HG02588 (cell line): ENCODE results near the gene GMDS.
"Not testable (repeated sequence)": the region's sequence is repeated elsewhere in the genome, so short reads cannot be mapped to it uniquely, and the experiment has no call there.

ENCODE experiments used
- ATAC-seq: cut with Tn5 transposase; IDR thresholded peaks from one replicate; pipeline ENCODE4 v1.9.1; 2021; ENCODE audit warnings: mild to moderate bottlenecking, moderate library complexity; ENCODE audit not compliant: unreplicated experiment

Gene GMDS

DNA sequence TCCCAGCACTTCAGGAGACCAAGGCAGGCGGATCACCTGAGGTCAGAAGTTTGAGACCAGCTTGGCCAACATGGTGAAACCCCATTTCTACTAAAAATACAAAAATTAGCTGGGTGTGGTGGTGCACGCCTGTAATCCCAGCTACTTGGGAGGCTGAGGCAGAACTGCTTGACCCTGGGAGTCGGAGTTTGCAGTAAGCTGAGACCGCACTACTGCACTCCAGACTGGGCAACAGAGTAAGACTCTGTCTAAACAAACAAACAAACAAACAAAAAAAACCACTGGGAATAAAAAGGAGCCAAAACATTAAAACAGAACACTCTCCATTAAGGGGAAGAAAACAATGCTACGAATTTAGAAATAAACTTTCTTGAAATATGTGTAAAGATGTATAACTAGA, 576.9 kb downstream of the GMDS start:
- not testable (repeated sequence) for ATAC-seq

DNA sequence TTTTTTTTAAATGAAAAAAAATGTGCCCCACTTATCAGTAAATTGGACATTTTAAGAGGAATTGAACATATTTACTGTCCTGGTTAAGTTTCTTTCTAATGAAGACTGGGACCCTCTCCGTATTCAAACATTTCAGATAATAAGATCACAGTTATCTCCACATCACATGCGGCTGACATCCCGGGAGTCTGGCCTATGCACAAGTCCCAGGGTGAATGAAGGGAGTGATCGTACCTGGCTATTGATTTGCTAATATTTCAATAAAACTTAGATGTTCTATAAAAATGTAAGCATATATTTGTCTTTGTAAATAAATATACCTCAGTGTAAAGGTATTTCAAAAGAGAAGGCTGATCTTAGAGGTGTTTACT, 577.6 kb downstream of the GMDS start:
- ATAC-seq = no peak

DNA sequence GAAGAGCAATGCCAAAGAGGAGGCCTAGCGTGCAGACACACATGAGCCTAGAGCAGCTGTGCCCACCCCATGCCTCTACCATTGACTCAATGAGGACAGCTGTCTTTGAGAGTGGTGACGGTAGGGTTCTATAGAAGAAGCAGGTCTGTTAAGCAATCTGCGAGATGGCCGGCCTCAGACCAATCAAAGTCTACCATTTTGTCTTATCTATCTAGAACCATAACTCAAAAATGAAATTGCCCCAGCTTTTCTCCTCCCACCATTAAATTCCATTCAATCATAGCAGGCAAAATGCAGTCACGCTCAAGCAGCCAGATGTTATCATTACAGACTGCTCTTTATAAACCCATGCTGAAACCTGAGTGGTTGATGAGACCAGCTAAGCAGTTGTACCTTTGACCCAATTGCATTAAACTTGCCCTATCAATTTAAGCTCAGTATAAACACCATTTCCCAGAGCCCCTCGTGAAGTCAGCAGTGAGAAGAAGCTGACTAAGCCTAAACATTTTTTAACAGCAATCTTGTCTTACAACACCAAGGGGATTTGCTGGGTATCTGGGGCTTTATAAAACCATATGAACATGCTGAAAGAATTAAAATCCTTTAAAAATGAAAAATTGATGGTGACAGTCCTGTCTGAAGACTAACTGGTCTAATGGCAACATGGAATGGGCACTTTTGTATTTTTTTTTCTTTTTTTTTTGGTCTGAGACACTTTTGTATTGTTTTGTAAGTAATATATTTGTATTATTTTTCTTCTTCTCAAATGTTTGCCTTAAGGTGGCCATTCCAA, 578.2 kb downstream of the GMDS start:
- ATAC-seq = no peak

DNA sequence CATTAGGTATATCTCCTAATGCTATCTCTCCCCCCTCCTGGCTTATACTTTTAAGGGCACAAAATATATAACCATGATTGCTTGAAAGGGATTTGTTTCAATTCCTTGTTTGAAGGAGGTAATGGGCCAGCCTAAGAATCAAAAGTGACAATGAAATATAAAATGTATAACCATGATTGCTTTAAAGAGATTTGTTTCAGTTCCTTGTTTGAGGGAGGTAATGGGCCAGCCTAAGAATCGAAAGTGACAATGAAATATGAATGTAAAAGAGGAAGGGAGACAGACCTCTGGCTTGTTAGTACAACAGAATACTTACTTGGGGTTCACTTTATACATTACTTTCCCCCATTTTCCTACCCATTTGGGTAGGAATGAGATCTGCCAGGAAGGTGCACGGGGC, 580.2 kb downstream of the GMDS start:
- ATAC-seq = peak; percentile 95

DNA sequence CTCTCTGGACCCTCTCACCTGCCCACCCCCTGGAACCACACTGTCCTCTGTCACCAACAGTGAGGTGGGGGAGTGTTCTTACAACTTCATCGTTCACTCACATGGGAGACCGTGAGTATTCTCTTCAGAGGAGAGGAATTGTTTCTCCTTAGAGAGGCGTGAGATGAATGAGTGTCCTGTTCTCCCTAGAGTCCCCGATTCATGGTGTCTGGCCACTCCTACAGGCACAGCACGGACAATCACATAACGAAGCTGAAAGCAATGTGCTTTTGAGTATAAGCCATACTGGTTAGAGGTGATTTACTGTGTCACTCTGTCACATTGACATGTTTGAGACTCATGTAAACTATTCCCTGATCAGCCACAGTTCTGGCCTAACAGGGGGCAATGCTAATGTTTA, 581.1 kb downstream of the GMDS start:
- no peak for ATAC-seq

DNA sequence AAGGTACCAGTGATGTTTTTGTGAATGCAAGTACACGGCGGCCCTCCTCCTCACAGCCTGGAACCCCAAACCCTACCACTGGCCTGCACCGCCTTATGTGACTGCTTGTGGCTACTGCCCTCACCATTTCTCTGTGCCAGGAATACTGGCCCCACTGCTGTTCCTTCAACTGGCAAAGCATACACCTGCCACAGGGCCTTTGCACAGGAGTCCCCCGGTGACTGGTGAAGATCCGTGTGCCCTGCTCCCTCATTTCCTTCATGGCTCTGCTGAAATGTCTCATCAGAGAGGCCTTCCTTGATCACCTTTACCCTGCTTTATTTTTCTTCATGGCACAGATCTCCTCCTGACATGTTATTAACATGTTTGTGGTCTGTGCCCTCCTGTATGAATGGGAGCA, 581.9 kb downstream of the GMDS start:
- no peak for ATAC-seq

DNA sequence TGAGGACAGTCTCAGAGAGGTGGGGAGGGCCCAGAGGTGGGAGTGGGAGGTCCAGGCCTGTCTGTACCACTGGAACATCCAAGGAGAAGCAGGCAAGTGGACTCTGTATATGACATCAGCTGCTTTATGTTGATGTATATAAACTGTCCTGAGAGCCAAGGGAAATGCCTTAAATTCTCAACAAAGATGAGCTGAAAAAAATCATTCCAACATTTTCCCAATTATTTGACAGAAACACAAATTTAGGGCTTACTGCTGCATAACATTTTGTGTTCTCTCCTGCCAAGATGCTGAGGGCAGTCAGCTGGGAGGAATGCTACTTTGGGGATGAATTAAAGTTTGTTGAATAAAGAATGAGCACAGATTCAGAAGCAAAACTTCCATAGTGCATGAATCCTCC, 582.9 kb downstream of the GMDS start:
- ATAC-seq = no peak

DNA sequence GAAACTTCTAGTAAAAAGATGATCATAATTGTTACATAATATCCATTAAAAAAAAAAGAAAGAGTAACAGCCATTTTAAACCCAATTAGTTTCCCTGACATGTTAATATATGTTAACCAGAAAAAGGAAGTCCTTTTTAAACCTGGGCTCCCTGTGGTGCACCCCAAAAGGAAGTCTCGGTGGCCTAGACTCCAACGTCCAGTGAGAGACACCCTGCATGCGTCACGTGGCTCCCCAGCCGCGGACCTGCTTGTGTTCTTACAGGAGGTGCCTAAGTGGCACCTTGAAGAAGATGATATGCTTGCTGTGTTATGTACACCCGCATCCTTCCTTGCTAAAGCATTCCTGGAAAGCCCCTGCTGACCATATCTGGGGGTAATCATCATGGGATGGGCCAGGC, 585.6 kb downstream of the GMDS start:
- no peak for ATAC-seq

DNA sequence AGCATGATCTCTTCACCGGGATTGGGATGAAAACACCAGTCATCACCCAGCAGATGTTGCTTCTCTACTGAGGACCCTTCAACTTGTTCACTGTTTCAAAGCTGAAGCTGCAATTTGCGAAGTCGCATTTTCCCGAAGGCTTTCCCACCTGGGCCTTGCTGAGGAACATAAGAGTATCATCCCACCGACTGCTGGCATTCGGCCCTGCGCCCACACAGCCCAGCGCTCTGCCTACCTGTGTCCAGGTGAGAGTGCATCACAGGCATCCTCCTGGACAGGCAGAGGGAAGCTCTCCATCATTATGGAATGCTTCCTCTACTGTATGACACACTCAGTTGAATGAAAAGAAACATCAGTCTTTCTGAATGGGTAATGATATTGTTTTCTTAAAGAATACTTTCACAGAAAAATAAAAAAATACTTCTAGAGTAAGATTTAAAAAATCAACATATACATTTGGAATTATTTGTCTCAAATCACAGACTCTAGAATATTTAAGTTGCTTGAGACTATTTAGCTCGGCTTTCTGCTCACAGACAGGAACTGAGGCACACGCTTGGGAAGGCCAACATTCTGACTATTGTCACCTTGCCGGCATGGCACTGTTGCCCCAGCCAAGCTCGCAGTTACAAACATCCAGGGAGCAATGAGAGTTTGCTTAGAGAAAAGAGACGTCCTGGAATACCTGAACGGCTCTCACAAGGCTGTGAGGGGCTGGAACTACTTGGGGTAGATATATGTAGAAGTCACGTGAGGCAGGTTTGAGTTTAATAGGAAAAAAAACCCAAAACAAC, 587.0 kb downstream of the GMDS start:
- no peak for ATAC-seq

DNA sequence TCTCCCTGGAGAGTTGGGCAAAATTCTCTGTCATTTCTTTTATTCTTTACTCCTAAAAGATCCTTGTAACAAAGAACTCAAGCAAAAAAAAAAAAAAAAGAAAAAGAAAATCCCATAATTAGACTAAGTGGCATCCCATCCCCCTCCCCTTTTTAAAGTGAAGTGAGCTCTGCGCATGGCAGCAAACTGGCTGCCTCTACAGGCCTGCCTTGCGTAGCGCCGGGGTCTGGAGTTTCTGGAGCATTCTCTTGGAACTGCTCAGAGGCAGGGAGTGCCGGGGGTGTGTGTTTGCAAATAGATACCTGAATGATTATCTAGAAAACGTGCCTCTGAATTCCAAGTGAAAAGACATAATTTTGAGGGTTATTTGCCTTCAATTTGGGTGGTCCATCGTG, 587.6 kb downstream of the GMDS start:
- no peak for ATAC-seq

DNA sequence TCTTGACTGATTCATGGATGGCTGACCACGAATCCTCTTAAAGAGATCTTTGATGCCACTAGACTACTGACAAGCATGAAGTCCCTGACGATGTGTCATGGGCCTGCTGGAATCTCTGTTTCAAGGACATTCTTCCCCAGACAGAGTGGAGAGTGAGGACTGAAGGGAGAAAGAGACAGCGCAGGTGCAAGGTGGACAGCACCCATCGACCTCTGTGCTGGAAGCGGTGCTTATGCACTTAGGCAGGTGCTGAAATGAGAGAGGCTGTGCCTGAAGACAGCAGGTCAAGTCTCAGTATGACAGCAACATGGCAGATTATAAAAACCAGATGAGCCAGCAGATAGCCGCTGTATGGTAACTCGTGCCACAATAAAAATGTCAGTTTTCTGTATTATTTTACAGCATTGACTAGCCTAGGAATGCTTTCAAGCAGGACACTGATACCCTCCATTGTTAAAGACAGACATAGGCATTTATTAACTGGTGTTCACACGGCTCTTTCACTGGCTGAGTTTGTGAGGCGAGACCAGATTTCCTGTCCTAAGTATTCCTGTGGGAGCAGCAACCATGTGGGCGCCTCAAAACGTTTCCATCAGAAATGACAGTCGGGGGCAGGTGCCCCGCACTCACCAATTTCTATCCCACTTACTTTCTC, 588.2 kb downstream of the GMDS start:
- no peak for ATAC-seq

DNA sequence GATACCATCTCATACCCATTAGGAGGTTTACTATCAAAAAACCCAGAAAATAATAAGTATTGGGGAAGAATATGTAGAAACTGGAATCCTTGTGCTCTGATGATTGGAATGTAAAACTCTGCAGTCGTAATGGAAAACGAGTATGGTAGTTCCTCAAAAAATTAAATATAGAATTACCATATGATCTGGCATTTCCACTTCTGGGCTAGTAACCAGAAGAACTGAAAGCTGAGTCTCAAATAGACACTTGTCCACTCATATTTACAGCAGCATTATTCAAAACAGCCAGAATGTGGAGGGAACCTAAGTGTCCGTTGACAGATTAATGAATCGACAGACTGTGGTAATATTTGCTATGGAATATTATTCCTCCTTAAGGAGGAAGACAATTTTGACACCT, 591.4 kb downstream of the GMDS start:
- no peak for ATAC-seq

DNA sequence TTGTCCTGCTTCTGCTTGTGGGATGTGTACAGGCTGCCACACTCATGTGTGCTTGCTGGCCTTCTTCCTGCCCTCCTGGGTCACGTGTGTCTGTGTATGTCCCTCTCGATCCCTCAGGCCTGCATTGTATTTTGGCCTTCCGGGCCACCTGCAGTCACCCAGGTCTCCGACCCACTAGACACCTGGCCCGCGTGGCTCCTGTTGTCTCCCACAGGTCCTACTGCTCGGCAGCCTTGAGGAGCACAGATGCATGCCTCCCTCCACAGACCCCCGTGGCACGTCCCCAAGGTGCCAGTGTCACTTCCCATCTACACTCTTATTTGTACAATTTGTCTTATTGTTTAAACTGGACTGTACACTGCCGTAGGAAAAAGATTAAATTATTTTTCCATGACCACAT, 592.6 kb downstream of the GMDS start:
- ATAC-seq = no peak

DNA sequence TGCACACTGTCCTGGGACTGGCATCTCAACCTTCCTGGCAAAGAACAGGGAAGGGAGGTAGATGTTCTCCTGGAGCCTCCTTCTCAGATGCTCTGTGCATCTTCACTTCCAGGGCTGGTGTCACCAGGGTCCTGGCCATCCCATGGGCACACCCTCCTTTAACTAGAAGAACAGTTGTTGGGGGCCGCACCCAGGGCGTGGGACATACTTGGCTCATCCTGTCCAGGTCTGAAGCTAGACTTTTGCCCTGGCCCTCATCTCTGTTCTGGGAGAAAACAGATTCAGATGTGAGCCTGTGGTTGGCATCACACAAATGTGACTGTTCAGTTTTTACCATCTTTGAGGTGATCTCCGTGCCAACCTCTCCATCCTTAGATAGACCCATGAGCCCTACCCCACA, 594.0 kb downstream of the GMDS start:
- no peak for ATAC-seq

DNA sequence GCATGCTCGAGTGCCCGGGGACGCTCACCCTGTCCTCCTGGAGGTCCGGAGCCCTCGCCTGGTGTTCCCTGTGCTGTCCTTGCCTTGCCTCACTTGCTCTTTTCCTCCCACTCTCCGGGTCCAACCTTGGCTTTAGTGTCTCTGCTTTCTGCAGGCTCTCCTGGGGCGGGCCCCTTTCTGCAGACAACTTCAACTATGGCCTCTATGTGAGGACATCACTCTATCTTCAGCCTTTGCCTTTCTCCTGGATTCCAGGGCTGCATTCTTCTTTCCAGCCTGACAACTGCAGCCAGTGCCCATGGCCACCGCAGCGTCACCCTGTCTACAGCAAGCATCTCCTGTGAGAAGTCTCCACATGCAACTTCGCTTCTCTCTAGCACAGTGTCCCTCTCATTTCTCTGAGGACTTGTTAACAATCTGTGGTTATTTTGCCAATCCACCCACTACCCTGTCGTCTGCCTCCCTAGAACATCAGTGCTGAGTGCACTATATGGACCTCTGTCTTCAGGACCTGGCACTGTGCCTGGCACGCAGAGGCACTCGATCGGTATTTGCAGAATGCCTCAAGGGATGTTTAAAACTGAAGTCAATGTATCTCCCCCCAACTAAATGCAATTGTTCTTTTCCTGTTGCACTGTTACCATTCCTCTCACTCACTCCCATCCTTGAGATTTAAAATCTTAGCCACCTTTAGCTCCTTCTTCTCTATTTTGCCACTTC, 599.8 kb downstream of the GMDS start:
- ATAC-seq = no peak

DNA sequence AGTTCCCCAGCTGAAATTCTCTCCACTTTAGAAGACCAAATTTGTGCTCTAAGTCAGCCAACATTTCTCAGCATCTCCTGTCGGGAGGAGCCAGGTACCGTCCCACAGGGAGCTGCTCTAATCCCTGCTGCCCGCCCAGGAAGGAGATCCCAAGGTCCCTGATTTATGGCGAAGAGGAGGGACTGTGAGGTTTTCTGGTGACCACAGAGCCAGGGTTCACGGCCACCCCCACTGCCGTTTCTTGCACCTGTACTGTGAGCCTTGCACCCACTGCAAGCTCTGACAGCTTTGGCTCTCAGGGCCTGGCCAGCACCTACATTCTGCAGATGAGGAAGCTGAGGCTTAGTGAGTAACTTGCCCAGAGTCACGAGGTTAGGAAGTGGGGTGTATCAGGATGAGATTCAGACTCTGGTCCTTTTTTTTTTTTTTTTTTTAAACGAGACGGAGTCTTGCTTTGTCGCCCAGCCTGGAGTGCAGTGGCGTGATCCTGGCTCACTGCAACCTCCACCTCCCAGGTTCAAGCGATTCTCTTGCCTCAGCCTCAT, 600.8 kb downstream of the GMDS start:
- no peak for ATAC-seq

DNA sequence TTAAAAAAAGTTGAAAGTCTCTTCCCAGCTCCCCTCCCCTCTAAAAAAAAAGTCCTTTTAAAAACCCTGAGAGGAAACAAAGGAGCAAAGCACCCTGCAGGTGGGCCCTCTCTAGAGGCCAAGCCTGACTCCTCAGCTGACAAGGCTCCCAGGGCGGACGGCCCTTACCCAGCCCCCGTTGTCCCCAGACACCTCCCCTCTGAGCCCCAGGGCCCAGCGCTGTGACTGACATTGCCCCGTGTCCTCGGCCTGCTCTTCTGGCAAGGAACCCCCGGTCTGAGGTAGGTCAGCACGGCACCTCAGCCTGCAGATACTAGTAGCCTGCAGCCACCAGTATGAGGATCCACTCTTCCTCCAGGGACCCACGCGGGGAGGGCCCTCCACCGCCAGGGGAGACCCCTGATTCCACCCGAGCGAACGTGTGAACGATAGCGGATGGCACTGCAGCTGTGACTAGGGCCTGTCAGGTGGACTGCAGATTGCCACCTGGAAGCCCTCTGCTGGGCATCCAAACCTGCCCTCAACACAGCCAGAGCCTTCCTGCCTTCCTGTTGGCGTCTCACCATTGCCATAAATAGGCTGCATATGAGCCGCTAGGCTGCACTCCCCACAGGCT, 601.5 kb downstream of the GMDS start:
- no peak for ATAC-seq

DNA sequence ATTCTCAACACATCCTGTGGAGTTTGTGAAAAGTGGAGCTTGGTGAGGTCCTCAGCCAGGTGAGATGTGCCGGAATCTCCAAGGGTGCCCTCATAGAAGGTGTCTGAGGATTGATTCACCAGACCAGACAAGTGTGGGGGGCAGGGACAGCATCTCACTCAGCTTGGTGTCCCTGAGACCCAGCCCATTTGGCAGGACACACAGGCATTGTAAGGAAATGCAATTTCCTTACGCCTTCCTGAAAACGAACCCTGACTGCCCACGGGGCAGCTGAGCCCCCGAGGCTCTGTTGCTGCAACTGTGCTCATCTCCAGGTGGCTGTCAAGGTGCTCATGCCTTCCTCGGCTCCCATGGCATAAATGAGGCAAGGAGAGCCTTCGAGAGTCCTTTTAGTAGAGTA, 602.3 kb downstream of the GMDS start:
- ATAC-seq = no peak

DNA sequence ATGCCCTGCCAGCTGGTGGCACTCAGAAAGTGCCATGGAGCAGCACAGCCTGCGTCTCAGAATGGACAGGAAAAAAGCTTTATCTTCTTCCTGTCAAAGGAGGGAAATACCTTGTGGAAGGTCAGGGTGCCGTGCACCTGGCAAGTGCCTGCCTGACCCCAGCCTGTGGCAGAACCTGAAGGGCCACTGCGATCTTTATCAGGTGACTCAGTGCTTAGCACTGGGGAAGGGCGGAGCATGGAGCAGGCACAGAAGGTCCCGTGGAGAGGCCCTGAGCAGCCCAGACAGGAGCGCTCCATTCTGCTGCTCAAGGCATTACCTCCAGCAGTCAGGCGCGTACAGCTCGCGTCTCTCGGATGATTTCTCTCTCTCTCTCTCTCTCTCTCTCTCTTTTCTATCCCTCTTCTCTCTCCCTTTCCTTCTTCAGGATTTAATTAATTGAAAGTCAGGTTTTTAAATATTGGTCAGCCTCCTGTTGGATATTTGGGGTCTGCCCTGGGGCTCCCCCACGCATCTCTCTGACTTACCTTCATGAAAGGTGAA, 604.0 kb downstream of the GMDS start:
- no peak for ATAC-seq

DNA sequence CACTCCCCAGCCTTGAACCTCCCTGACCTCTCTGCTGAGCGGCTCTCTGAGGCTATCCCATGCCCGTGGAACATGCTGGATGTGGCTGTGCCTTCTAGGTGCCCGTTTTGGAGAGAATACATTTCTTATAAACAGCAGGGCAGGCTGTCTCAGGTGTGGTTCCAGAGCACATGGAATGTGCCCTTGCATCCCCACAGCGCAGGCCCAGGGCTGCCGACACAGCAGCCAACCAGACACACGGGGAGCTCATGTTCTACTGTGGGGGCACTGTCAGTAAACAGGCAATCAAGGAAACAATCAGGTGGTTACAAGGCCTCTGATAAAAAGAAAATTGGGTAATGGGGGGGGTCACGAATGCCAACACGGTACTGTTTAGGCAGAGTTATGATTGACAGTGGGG, 604.9 kb downstream of the GMDS start:
- ATAC-seq = no peak
